PFSK-1 (cell line): ENCODE results near the gene TAOK3.

ENCODE experiments used
- POLR2AphosphoS5 ChIP-seq: IDR thresholded peaks from 2 replicates; pipeline ENCODE4 v1.6.1; 2012; ENCODE audit warnings: low read depth, mild to moderate bottlenecking, control low read depth, low read length, moderate library complexity
- SIN3A ChIP-seq: IDR thresholded peaks from 2 replicates; pipeline ENCODE4 v1.6.1; 2012; ENCODE audit warnings: mild to moderate bottlenecking, low read length, moderate library complexity, borderline replicate concordance; ENCODE audit not compliant: insufficient read depth

DNA sequence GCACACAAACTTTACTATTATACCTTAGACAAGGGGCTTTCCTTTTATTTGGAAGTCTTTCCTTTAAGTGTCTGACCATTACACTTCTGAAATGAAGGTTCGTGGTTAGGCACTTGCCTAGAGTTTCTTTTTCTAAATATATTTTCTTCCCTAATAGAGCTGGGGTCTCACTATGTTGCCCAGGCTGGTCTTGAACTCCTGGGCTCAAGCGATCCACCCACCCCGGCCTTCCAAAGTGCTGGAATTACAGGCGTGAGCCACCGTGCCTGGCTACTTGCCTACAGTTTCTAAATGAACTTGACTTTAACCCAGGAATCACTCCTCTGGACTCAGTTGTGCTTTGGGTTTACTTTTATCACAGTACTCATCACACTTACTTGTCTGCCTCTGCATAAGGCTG, 179.2 kb downstream of the TAOK3 start:
- no peak for TF ChIP-seq POLR2AphosphoS5
- no peak for TF ChIP-seq SIN3A
